B cell (primary cell): ENCODE data around the gene RMI2. TPM values are rescaled to one million over a fixed set of nuclear protein-coding genes. Genes with fewer than 3 reads are reported as not detected.

Source experiments
- ATAC-seq: fragments of 200-7000 bp; cut with Tn5 transposase; one replicate; pipeline ENCODE4 v1.10.0; 2021; ENCODE audit warnings: low read depth, mild to moderate bottlenecking, moderate number of reproducible peaks, moderate library complexity
- CTCF ChIA-PET: fragments of 350-600 bp; sonication (Branson Sonifier 250); formaldehyde crosslinking; loops from one replicate; lab custom pipeline; 2021; ENCODE audit warnings: antibody characterized with exemption, inconsistent platforms; lab: Charles Lee
- POLR2A ChIA-PET: fragments of 350-600 bp; sonication (Branson Sonifier 250); formaldehyde crosslinking; loops from one replicate; lab custom pipeline; 2021; ENCODE audit warnings: antibody characterized with exemption; lab: Charles Lee
- DNase-seq: peaks from one replicate; pipeline ENCODE4 v3.0.0; 2013
- H2AFZ ChIP-seq: 2 replicates; pipeline ENCODE4 v1.6.1; 2012; ENCODE audit warnings: mild to moderate bottlenecking, low read depth, low read length; ENCODE audit not compliant: insufficient read depth, poor library complexity, severe bottlenecking
- H3K27ac ChIP-seq, 2 donors: 1 replicate in 1 of 2; 2 replicates in 1 of 2; pipeline ENCODE4 v1.5.1; 2012 to 2013; ENCODE audit warnings: low read length in 2 of 2, mild to moderate bottlenecking in 2 of 2, moderate library complexity in 1 of 2
- H3K27me3 ChIP-seq, 4 experiments: fragments of 200-600 bp in 1 of 4; sonication (generic) in 1 of 4; replicated peaks in 1 of 4; 1 replicate in 2 of 4; 2 replicates in 2 of 4; pipeline versions ENCODE4 v1.6.1 to v1.7.0; 2013 to 2016; ENCODE audit warnings: low read length in 3 of 4, mild to moderate bottlenecking in 2 of 4, mixed read lengths in 1 of 4, moderate library complexity in 1 of 4; ENCODE audit not compliant: insufficient read depth in 4 of 4, control insufficient read depth in 3 of 4; ENCODE audit errors: control extremely low read depth in 1 of 4
- H3K36me3 ChIP-seq, 2 experiments: replicated peaks in 1 of 2; 1 replicate in 1 of 2; 2 replicates in 1 of 2; pipeline versions ENCODE4 v1.6.1 to v1.7.1; 2013; ENCODE audit warnings: low read length in 1 of 2; ENCODE audit not compliant: insufficient read depth in 2 of 2, control insufficient read depth in 1 of 2; ENCODE audit errors: control extremely low read depth in 1 of 2, extremely low read depth in 1 of 2
- H3K4me1 ChIP-seq, 2 donors: fragments of 200-600 bp in 1 of 2; sonication (generic) in 1 of 2; 1 replicate in 1 of 2; 2 replicates in 1 of 2; pipeline versions ENCODE4 v1.5.1 to v1.6.1; 2013 to 2017; ENCODE audit warnings: low read length in 2 of 2; ENCODE audit not compliant: control insufficient read depth in 2 of 2, insufficient read depth in 2 of 2
- H3K4me2 ChIP-seq: replicated peaks from 2 replicates; pipeline ENCODE3; 2012; ENCODE audit warnings: mild to moderate bottlenecking, low read depth, low read length; ENCODE audit not compliant: poor library complexity, severe bottlenecking
- H3K4me3 ChIP-seq, 5 experiments: fragments of 200-600 bp in 1 of 5; sonication (generic) in 1 of 5; 1 replicate in 3 of 5; 2 replicates in 2 of 5; pipeline versions ENCODE4 v1.5.1 to v1.7.0; 2011 to 2016; ENCODE audit warnings: low read length in 4 of 5, mild to moderate bottlenecking in 4 of 5, low read depth in 2 of 5, control low read depth in 1 of 5, moderate library complexity in 1 of 5; ENCODE audit not compliant: insufficient read depth in 1 of 5; ENCODE audit errors: control extremely low read depth in 1 of 5, extremely low read depth in 1 of 5
- H3K79me2 ChIP-seq: fragments of 200-600 bp; sonication (generic); one replicate; pipeline ENCODE4 v1.6.0; 2016; ENCODE audit warnings: low read length; ENCODE audit not compliant: control insufficient read depth, insufficient read depth
- H3K9ac ChIP-seq: fragments of 200-600 bp; sonication (generic); 2 replicates; pipeline ENCODE4 v1.6.1; 2017; ENCODE audit warnings: mild to moderate bottlenecking, low read length, moderate library complexity
- H3K9me3 ChIP-seq, 3 donors: one replicate each; pipeline versions ENCODE4 v1.6.1 to v1.7.1; 2013; ENCODE audit warnings: low read length in 2 of 3; ENCODE audit not compliant: control insufficient read depth in 2 of 3, insufficient read depth in 1 of 3; ENCODE audit errors: control extremely low read depth in 1 of 3
- H4K20me1 ChIP-seq: 2 replicates; pipeline ENCODE4 v1.6.0; 2012; ENCODE audit warnings: mild to moderate bottlenecking, low read length; ENCODE audit not compliant: insufficient read depth, control insufficient read depth, poor library complexity, severe bottlenecking
- H3K27ac Mint-ChIP-seq: one replicate; pipeline ENCODE4 v1.8.0; 2021; ENCODE audit warnings: mixed read lengths
- H3K27me3 Mint-ChIP-seq: one replicate; pipeline ENCODE4 v1.8.0; 2021; ENCODE audit warnings: mixed read lengths
- H3K4me1 Mint-ChIP-seq: one replicate; pipeline ENCODE4 v1.8.0; 2021; ENCODE audit warnings: mixed read lengths
- H3K4me3 Mint-ChIP-seq: one replicate; pipeline ENCODE4 v1.8.0; 2021; ENCODE audit warnings: mixed read lengths
- H3K9me3 Mint-ChIP-seq: one replicate; pipeline ENCODE4 v1.8.0; 2022; ENCODE audit warnings: mixed read lengths; ENCODE audit not compliant: insufficient read depth
- EZH2 ChIP-seq: IDR thresholded peaks from 2 replicates; pipeline ENCODE4 v1.6.1; 2012; ENCODE audit warnings: borderline replicate concordance, low read depth, mild to moderate bottlenecking, moderate library complexity, low read length; ENCODE audit not compliant: insufficient read depth, poor library complexity, severe bottlenecking
- WGBS: methylation state at CpG from one replicate; pipeline ENCODE4 v1.1.5; 2013; ENCODE audit warnings: missing lambda C conversion rate; ENCODE audit not compliant: insufficient coverage; 5-methylcytosine and 5-hydroxymethylcytosine counted together
- intact Hi-C: fragments of 100-400 bp; cut with micrococcal nuclease; formaldehyde crosslinking; loops from one replicate; pipeline ENCODE4 v1.10.0; 2022
- polyA plus RNA-seq: library from polyadenylated mRNA; depleted of rRNA; stranded (reverse); fragments of >200 nt; gene quantifications from 2 replicates; pipeline ENCODE4 v1.2.3, GENCODE V29; 2012
- total RNA-seq, 2 donors: library from RNA; stranded (reverse); fragments of 120-200 nt in 1 of 2; gene quantifications; 1 replicate in 1 of 2; 2 replicates in 1 of 2; pipeline versions ENCODE4 v1.2.3 to v1.2.4, GENCODE V29; 2013 to 2022
- TF ChIP-seq, protein P1 (sequence below): fragments of 200-600 bp; IDR thresholded peaks from one replicate; pipeline ENCODE4 v1.8.0; 2022; ENCODE audit warnings: antibody characterized with exemption, mild to moderate bottlenecking

The RMI2 gene
- total and polyA plus RNA-seq, 2 donors (not counting 1 experiment from before 2014, with no cell fraction given): 2.3 to 27.0 TPM

DNA sequence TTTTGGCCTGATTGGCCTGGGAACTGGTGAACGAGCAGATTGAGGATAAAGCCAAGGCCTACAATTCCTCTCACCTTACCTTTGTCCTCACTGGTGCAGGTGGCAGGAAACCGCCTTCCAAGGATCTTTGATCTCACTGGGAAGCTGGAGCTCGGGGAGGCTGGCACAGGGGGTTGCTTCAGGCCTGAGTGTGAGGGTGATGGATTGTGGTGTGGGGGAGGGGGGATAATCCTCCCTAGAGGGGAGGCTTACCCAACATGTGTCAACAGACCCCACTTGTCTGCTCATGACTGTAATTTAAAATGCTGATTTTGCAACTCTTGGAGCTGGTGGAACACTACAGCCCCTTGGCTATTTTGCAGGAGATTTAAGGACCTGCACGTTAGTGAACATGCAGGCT, 4.5 kb upstream of the RMI2 start:
- H3K4me2 ChIP-seq: no peak overlapping the region
- H3K27me3 ChIP-seq: no peaks in the 10 kb centered on the region
- H3K79me2 ChIP-seq: peaks cover 2% of the 10 kb centered on the region
- no peak overlapping the region for H2AFZ ChIP-seq
- WGBS: 92% methylated on average over 1 of the region's 4 CpGs
- CTCF ChIA-PET: interaction anchor here (1.2 kb wide), 1 partner anchor 10 kb away, joined by 3 read pairs; no protein-coding TSS in a partner anchor
- H3K4me3 Mint-ChIP-seq: no peak overlapping the region
- intact Hi-C loops: no loop called here
- DNase-seq (no peak), ATAC-seq (no peak)
- H4K20me1 ChIP-seq: no peaks in the 10 kb centered on the region
- peaks cover 4 to 9% of the 10 kb centered on the region in 2 donors for H3K4me1 ChIP-seq
- H3K4me1 Mint-ChIP-seq: peaks cover 9% of the 10 kb centered on the region
- H3K27ac Mint-ChIP-seq: no peak overlapping the region
- H3K9me3 Mint-ChIP-seq: no peaks in the 10 kb centered on the region
- no peak overlapping the region for H3K9ac ChIP-seq
- no peak overlapping the region for H3K4me3 ChIP-seq
- H3K27me3 Mint-ChIP-seq: no peaks in the 10 kb centered on the region
- H3K36me3 ChIP-seq: no peaks in the 10 kb centered on the region
- H3K9me3 ChIP-seq: no peaks in the 10 kb centered on the region
- no peak overlapping the region for H3K27ac ChIP-seq
- POLR2A ChIA-PET: interaction anchor here (1.8 kb wide), 1 partner anchor 85 kb away, joined by 5 read pairs; the partner anchor contains the start of gene SOCS1
- no peak for TF ChIP-seq EZH2
- TF ChIP-seq, protein P1, sequence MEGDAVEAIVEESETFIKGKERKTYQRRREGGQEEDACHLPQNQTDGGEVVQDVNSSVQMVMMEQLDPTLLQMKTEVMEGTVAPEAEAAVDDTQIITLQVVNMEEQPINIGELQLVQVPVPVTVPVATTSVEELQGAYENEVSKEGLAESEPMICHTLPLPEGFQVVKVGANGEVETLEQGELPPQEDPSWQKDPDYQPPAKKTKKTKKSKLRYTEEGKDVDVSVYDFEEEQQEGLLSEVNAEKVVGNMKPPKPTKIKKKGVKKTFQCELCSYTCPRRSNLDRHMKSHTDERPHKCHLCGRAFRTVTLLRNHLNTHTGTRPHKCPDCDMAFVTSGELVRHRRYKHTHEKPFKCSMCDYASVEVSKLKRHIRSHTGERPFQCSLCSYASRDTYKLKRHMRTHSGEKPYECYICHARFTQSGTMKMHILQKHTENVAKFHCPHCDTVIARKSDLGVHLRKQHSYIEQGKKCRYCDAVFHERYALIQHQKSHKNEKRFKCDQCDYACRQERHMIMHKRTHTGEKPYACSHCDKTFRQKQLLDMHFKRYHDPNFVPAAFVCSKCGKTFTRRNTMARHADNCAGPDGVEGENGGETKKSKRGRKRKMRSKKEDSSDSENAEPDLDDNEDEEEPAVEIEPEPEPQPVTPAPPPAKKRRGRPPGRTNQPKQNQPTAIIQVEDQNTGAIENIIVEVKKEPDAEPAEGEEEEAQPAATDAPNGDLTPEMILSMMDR: no peak

DNA sequence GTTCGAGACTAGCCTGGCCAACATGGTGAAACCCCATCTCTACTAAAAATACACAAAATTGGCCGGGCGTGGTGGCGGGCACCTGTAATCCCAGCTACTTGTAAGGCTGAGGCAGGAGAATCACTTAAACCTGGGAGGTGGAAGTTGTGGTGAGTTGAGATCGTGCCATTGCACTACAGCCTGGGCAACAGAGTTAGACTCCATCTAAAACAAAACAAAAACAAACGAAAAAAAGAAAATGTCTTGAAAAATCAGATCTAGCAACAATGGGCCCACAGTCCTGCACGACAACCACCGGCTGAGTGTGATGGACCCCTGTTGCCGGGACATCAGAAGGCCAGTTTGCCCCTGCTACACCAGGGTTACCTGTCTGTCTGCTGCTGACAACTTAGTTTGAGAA, 3.9 kb upstream of the RMI2 start:
- Mint-ChIP-seq H3K4me1 (peaks cover 13% of the 10 kb centered on the region), H3K27me3 (no peaks in the 10 kb centered on the region), H3K9me3 (no peaks in the 10 kb centered on the region), H3K27ac (no peak overlapping the region), H3K4me3 (no peak overlapping the region)
- H3K27ac ChIP-seq: no peak overlapping the region
- no peaks in the 10 kb centered on the region for H3K27me3 ChIP-seq
- POLR2A ChIA-PET: interaction anchor here (1.8 kb wide), 1 partner anchor 85 kb away, joined by 5 read pairs; the partner anchor contains the start of gene SOCS1
- no peak for TF ChIP-seq EZH2
- TF ChIP-seq, protein P1: no peak
- CTCF ChIA-PET: no interaction called here
- H3K79me2 ChIP-seq: peaks cover 9% of the 10 kb centered on the region
- H3K9ac ChIP-seq: no peak overlapping the region
- no peak overlapping the region for H3K4me3 ChIP-seq
- no peaks in the 10 kb centered on the region for H3K9me3 ChIP-seq
- DNase-seq (no peak), ATAC-seq (no peak)
- 93% methylated on average over 4 of the region's 9 CpGs for WGBS
- H3K36me3 ChIP-seq: no peaks in the 10 kb centered on the region
- intact Hi-C loops: no loop called here
- H3K4me2 ChIP-seq: no peak overlapping the region
- no peak overlapping the region for H2AFZ ChIP-seq
- no peaks in the 10 kb centered on the region for H4K20me1 ChIP-seq
- peaks cover 8 to 15% of the 10 kb centered on the region in 2 donors for H3K4me1 ChIP-seq
